ENCODE results near the gene CFAP45.
A peak's percentile ranks its signal among the peaks of the same experiment; 100 is the strongest.

Gene CFAP45

GRCh38 chr1:159927211-159927848 is 27.4 kb upstream of the CFAP45 start:
- TF ChIP-seq CTCF (IDR thresholded peaks at IDR 0.05; ENCODE audit: low read depth, low read length) = no peak
- in situ Hi-C loops (cut with HindIII; ENCODE audit: low sequenced_read_pairs) = no loop called here
- H3K4me3 ChIP-seq (ENCODE audit: low read depth, low read length) = no peak overlapping the region
- no peak for DNase-seq (ENCODE audit: low read depth, low spot score)

GRCh38 chr1:159925719-159926078 is 25.7 kb upstream of the CFAP45 start:
- peak overlapping the region; percentile 82 for H3K4me3 ChIP-seq (ENCODE audit: low read depth, low read length)
- in situ Hi-C loops (cut with HindIII; ENCODE audit: low sequenced_read_pairs) = no loop called here
- TF ChIP-seq CTCF (IDR thresholded peaks at IDR 0.05; ENCODE audit: low read depth, low read length) = no peak
- no peak for DNase-seq (ENCODE audit: low read depth, low spot score)

GRCh38 chr1:159924791-159925718 is 25.1 kb upstream of the CFAP45 start, which contains the start of gene TAGLN2:
Gene TAGLN2, minus strand, starts transcription at chr1:159925507. Its CDS starts 4,998 bp downstream, at chr1:159920509.
- in situ Hi-C loops (cut with HindIII; ENCODE audit: low sequenced_read_pairs) = no loop called here
- H3K4me3 ChIP-seq (ENCODE audit: low read depth, low read length) = peak within 1 kb of the TSS; percentile 82
- no peak for TF ChIP-seq CTCF (IDR thresholded peaks at IDR 0.05; ENCODE audit: low read depth, low read length)
- peak; percentile 96 for DNase-seq (ENCODE audit: low read depth, low spot score)

- peak overlapping the region; percentile 82 for H3K4me3 ChIP-seq (ENCODE audit: low read depth, low read length)
- no peak for TF ChIP-seq CTCF (IDR thresholded peaks at IDR 0.05; ENCODE audit: low read depth, low read length)
- peak; percentile 96 for DNase-seq (ENCODE audit: low read depth, low spot score)
- in situ Hi-C loops (cut with HindIII; ENCODE audit: low sequenced_read_pairs) = no loop called here
These were observed 24.2 kb upstream of the CFAP45 start for GRCh38 chr1:159924025-159924790.

GRCh38 chr1:159923203-159924024 is 23.4 kb upstream of the CFAP45 start:
- in situ Hi-C loops (cut with HindIII; ENCODE audit: low sequenced_read_pairs) = no loop called here
- TF ChIP-seq CTCF (IDR thresholded peaks at IDR 0.05; ENCODE audit: low read depth, low read length) = no peak

More at GRCh38 chr1:159923203-159924024, 23.4 kb upstream of the CFAP45 start:
- peak; percentile 93 for DNase-seq (ENCODE audit: low read depth, low spot score)
- H3K4me3 ChIP-seq (ENCODE audit: low read depth, low read length) = peak overlapping the region; percentile 82
